Stimulated activated naive CD8-positive, alpha-beta T cell treated with anti-CD3 and anti-CD28 coated beads, Interleukin-15, Interleukin-2, amounts not matched to agents 100 ng/mL and 50 ng/mL, for 24 hours (primary cell): ENCODE measurements around the gene C11orf71.

ENCODE experiments used
- H3K27ac Mint-ChIP-seq: one replicate; pipeline ENCODE4 v1.8.0; 2021; ENCODE audit warnings: mild to moderate bottlenecking, mixed read lengths
- H3K27me3 Mint-ChIP-seq: one replicate; pipeline ENCODE4 v1.8.0; 2021; ENCODE audit warnings: mixed read lengths
- H3K36me3 Mint-ChIP-seq: one replicate; pipeline ENCODE4 v1.8.0; 2021; ENCODE audit warnings: low read depth, mixed read lengths
- H3K4me1 Mint-ChIP-seq: one replicate; pipeline ENCODE4 v1.8.0; 2021; ENCODE audit warnings: low read depth, mixed read lengths
- H3K4me3 Mint-ChIP-seq: one replicate; pipeline ENCODE4 v1.8.0; 2021; ENCODE audit warnings: mild to moderate bottlenecking, mixed read lengths
- H3K9me3 Mint-ChIP-seq: one replicate; pipeline ENCODE4 v1.8.0; 2021; ENCODE audit warnings: mixed read lengths

Gene C11orf71

GRCh38 chr11:114353443-114353842, 46.9 kb downstream of the C11orf71 start:
- no peaks in the 10 kb centered on the region for H3K36me3 Mint-ChIP-seq
- H3K4me3 Mint-ChIP-seq, result no peak overlapping the region
- H3K27ac Mint-ChIP-seq, result no peak overlapping the region
- no peaks in the 10 kb centered on the region for H3K4me1 Mint-ChIP-seq
- H3K27me3 Mint-ChIP-seq, result peaks cover 11% of the 10 kb centered on the region
- H3K9me3 Mint-ChIP-seq, result no peaks in the 10 kb centered on the region

- H3K27me3 Mint-ChIP-seq, result peaks cover 1% of the 10 kb centered on the region
- no peaks in the 10 kb centered on the region for H3K9me3 Mint-ChIP-seq
- no peaks in the 10 kb centered on the region for H3K36me3 Mint-ChIP-seq
- H3K4me3 Mint-ChIP-seq, result no peak overlapping the region
- no peak overlapping the region for H3K27ac Mint-ChIP-seq
- no peaks in the 10 kb centered on the region for H3K4me1 Mint-ChIP-seq
These were observed 50.3 kb downstream of the C11orf71 start for GRCh38 chr11:114350022-114350421.
